Liver (tissue), 9 donors: ENCODE results near the gene CATSPERZ. TPM values are rescaled to one million over a fixed set of nuclear protein-coding genes. Genes with fewer than 3 reads are reported as not detected.
A peak's percentile ranks its signal among the peaks of the same experiment; 100 is the strongest.

Experiments
- DNase-seq: peaks from one replicate; pipeline ENCODE4 v3.0.0-alpha.2; 2017; ENCODE audit warnings: low spot score
- H3K27ac ChIP-seq, 2 donors: one replicate each; pipeline ENCODE4 v1.7.0; 2013; ENCODE audit warnings: inconsistent platforms in 2 of 2, low read length in 2 of 2, control low read depth in 1 of 2, low read depth in 1 of 2, mild to moderate bottlenecking in 1 of 2
- H3K27me3 ChIP-seq, 4 donors: one replicate each; pipeline versions ENCODE4 v1.6.1 to v1.7.0; 2013; ENCODE audit warnings: low read length in 3 of 4, inconsistent platforms in 1 of 4, mild to moderate bottlenecking in 1 of 4, moderate library complexity in 1 of 4; ENCODE audit not compliant: control insufficient read depth in 4 of 4, insufficient read depth in 4 of 4
- H3K36me3 ChIP-seq, 4 donors: one replicate each; pipeline versions ENCODE4 v1.6.1 to v1.7.0; 2013; ENCODE audit warnings: low read length in 3 of 4, mild to moderate bottlenecking in 3 of 4, low read depth in 1 of 4, moderate library complexity in 1 of 4; ENCODE audit not compliant: control insufficient read depth in 4 of 4, insufficient read depth in 3 of 4
- H3K4me1 ChIP-seq, 4 donors: one replicate each; pipeline versions ENCODE4 v1.6.1 to v1.7.0; 2013; ENCODE audit warnings: low read length in 3 of 4, mild to moderate bottlenecking in 3 of 4, moderate library complexity in 1 of 4; ENCODE audit not compliant: control insufficient read depth in 4 of 4, insufficient read depth in 4 of 4
- H3K4me3 ChIP-seq, 3 donors: one replicate each; pipeline versions ENCODE4 v1.6.1 to v1.7.0; 2013; ENCODE audit warnings: low read length in 3 of 3, control low read depth in 1 of 3, low read depth in 1 of 3, mild to moderate bottlenecking in 1 of 3
- H3K9ac ChIP-seq, 2 donors: one replicate each; pipeline ENCODE4 v1.7.0; 2013; ENCODE audit warnings: low read length in 2 of 2, mild to moderate bottlenecking in 2 of 2, moderate library complexity in 2 of 2, control low read depth in 1 of 2, low read depth in 1 of 2
- H3K9me3 ChIP-seq, 4 donors: one replicate each; pipeline versions ENCODE4 v1.6.1 to v1.7.0; 2013; ENCODE audit warnings: low read length in 3 of 4; ENCODE audit not compliant: control insufficient read depth in 4 of 4
- ATF3 ChIP-seq: IDR thresholded peaks from 2 replicates; pipeline ENCODE4 v1.6.1; 2016; ENCODE audit warnings: antibody characterized with exemption
- CTCF ChIP-seq: fragments of 150-350 bp; IDR thresholded peaks from 2 replicates; pipeline ENCODE4 v1.5.1; 2017; ENCODE audit warnings: improper control_type of control experiment, low read depth, low read length; ENCODE audit not compliant: missing input control
- EGR1 ChIP-seq, 2 donors: IDR thresholded peaks; 2 replicates each; pipeline ENCODE4 v1.6.1; 2016 to 2018; ENCODE audit warnings: antibody characterized with exemption in 2 of 2, low read depth in 2 of 2
- FOXA1 ChIP-seq: IDR thresholded peaks from 2 replicates; pipeline ENCODE4 v1.6.1; 2016; ENCODE audit warnings: antibody characterized with exemption
- FOXA2 ChIP-seq: IDR thresholded peaks from 2 replicates; pipeline ENCODE4 v1.6.1; 2016; ENCODE audit warnings: antibody characterized with exemption
- GABPA ChIP-seq, 2 donors: IDR thresholded peaks in 1 of 2; conservative IDR thresholded peaks in 1 of 2; 2 replicates each; pipeline ENCODE4 v1.6.1; 2016; ENCODE audit warnings: antibody characterized with exemption in 2 of 2, mild to moderate bottlenecking in 1 of 2, moderate library complexity in 1 of 2
- HNF4A ChIP-seq, 2 donors: conservative IDR thresholded peaks; 2 replicates each; pipeline ENCODE4 v1.6.1; 2016; ENCODE audit warnings: antibody characterized with exemption in 2 of 2, mild to moderate bottlenecking in 2 of 2
- HNF4G ChIP-seq: IDR thresholded peaks from 2 replicates; pipeline ENCODE4 v1.6.1; 2016; ENCODE audit warnings: antibody characterized with exemption
- JUND ChIP-seq, 2 donors: IDR thresholded peaks; 2 replicates each; pipeline ENCODE4 v1.6.1; 2016; ENCODE audit warnings: antibody characterized with exemption in 2 of 2
- MAX ChIP-seq: IDR thresholded peaks from 2 replicates; pipeline ENCODE4 v1.6.1; 2016; ENCODE audit warnings: antibody characterized with exemption
- NR2F2 ChIP-seq: IDR thresholded peaks from 2 replicates; pipeline ENCODE4 v1.6.1; 2016; ENCODE audit warnings: antibody characterized with exemption
- RAD21 ChIP-seq, 2 donors: IDR thresholded peaks; 2 replicates each; pipeline ENCODE4 v1.6.1; 2016; ENCODE audit warnings: antibody characterized with exemption in 2 of 2, mild to moderate bottlenecking in 2 of 2
- REST ChIP-seq: IDR thresholded peaks from 2 replicates; pipeline ENCODE4 v1.6.1; 2016; ENCODE audit warnings: antibody characterized with exemption, mild to moderate bottlenecking
- RXRA ChIP-seq, 2 donors: IDR thresholded peaks; 2 replicates each; pipeline ENCODE4 v1.6.1; 2017 to 2018; ENCODE audit warnings: antibody characterized with exemption in 2 of 2, mild to moderate bottlenecking in 1 of 2
- SP1 ChIP-seq: IDR thresholded peaks from 2 replicates; pipeline ENCODE4 v1.6.1; 2018; ENCODE audit warnings: antibody characterized with exemption, mild to moderate bottlenecking
- TAF1 ChIP-seq: conservative IDR thresholded peaks from 2 replicates; pipeline ENCODE4 v1.6.1; 2016; ENCODE audit warnings: antibody characterized with exemption, mild to moderate bottlenecking
- YY1 ChIP-seq: IDR thresholded peaks from 2 replicates; pipeline ENCODE4 v1.6.1; 2016; ENCODE audit warnings: antibody characterized with exemption, mild to moderate bottlenecking
- ZBTB33 ChIP-seq: IDR thresholded peaks from 2 replicates; pipeline ENCODE4 v1.6.1; 2016; ENCODE audit warnings: antibody characterized with exemption
- WGBS: extraction: QIAGEN DNeasy Blood & Tissue Kit; methylation state at CpG from one replicate; pipeline ENCODE4 v1.1.7; 2013; 5-methylcytosine and 5-hydroxymethylcytosine counted together
- polyA plus RNA-seq, 2 donors: library from polyadenylated mRNA; stranded (reverse) in 1 of 2; unstranded in 1 of 2; fragments of 200-250 nt in 1 of 2; fragments of >200 nt in 1 of 2; fragmentation: Nextera tagmentation in 1 of 2; extraction: Ambion mirVana in 1 of 2; gene quantifications; one replicate each; pipeline versions ENCODE4 v1.2.1 to v1.2.3, GENCODE V29; 2013 to 2015
- total RNA-seq, 2 donors: library from RNA; depleted of rRNA; stranded (reverse); fragments of >200 nt; gene quantifications; one replicate each; pipeline ENCODE4 v1.2.3, GENCODE V29; 2014
- donor health status: healthy.
- donor health status: healthy.
- donor health status: healthy.
- donor health status: healthy.
- donor health status: healthy.

The CATSPERZ gene
- total and polyA plus RNA-seq, 4 donors: 0.42 TPM; not detected in 3

- Histone ChIP-seq H3K27ac (peak overlapping the region; percentile 93 to 98), H3K9me3 (no peaks in the 10 kb centered on the region), H3K27me3 (no peaks in the 10 kb centered on the region), H3K4me1 (peaks cover 12 to 52% (median 39%) of the 10 kb centered on the region in 4 donors), H3K9ac (peak overlapping the region; percentile 7 to 33), H3K36me3 (no peaks in the 10 kb centered on the region), H3K4me3 (peak overlapping the region; percentile 43 to 60 (median 43))
- no peak for TF ChIP-seq TAF1
- no peak for TF ChIP-seq EGR1 (IDR thresholded peaks at IDR 0.05; ENCODE audit: low read depth in 2 of 2)
- TF ChIP-seq FOXA1: no peak
- TF ChIP-seq RAD21 (IDR thresholded peaks at IDR 0.05): no peak
- no peak for TF ChIP-seq FOXA2
- no peak for TF ChIP-seq JUND (IDR thresholded peaks at IDR 0.05)
- TF ChIP-seq YY1: no peak
- TF ChIP-seq NR2F2: no peak
- no peak for TF ChIP-seq RXRA (IDR thresholded peaks at IDR 0.05)
- no peak for TF ChIP-seq ATF3
- TF ChIP-seq GABPA (IDR thresholded peaks at IDR 0.05 in 1 of 2, conservative IDR thresholded peaks at IDR 0.05 in 1 of 2): no peak
- no peak for TF ChIP-seq SP1
- WGBS: 58% methylated on average over 5 of the region's 5 CpGs
- no peak for DNase-seq
Measured at GRCh38 chr11:64304032-64304315, 3.8 kb downstream of the CATSPERZ start.

- WGBS: under 1% methylated on average over 46 of the region's 46 CpGs
- Histone ChIP-seq H3K27ac (peak overlapping the region; percentile 93 to 98), H3K4me1 (peaks cover 8 to 50% (median 39%) of the 10 kb centered on the region in 4 donors), H3K27me3 (no peaks in the 10 kb centered on the region), H3K9me3 (no peaks in the 10 kb centered on the region), H3K9ac (peak overlapping the region; percentile 82 to 84), H3K36me3 (no peaks in the 10 kb centered on the region), H3K4me3 (peak overlapping the region; percentile 43 to 60 (median 43))
- TF ChIP-seq EGR1 (IDR thresholded peaks at IDR 0.05; ENCODE audit: low read depth in 2 of 2) (no peak), RAD21 (IDR thresholded peaks at IDR 0.05) (peak; percentile 75 to 90), GABPA (IDR thresholded peaks at IDR 0.05 in 1 of 2, conservative IDR thresholded peaks at IDR 0.05 in 1 of 2) (peak in 1 of 2 donors; percentile 14), NR2F2 (peak; percentile 61), RXRA (IDR thresholded peaks at IDR 0.05) (peak; percentile 26 to 52), FOXA1 (no peak), REST (peak; percentile 9), SP1 (peak; percentile 40), ATF3 (no peak), HNF4G (no peak), ZBTB33 (no peak), TAF1 (peak; percentile 32), MAX (peak; percentile 40), FOXA2 (no peak), HNF4A (conservative IDR thresholded peaks at IDR 0.05) (no peak), CTCF (peak; percentile 73), YY1 (peak; percentile 6), JUND (IDR thresholded peaks at IDR 0.05) (peak in 1 of 2 donors; percentile 4)
- DNase-seq: peak; percentile 98
Measured at GRCh38 chr11:64304316-64305072, 4.3 kb downstream of the CATSPERZ start.
